ENCODE results near the gene CLASP1. TPM values are rescaled to one million over a fixed set of nuclear protein-coding genes. Genes with fewer than 3 reads are reported as not detected.

Gene CLASP1
- total and polyA plus RNA-seq, 4 donors, result 7.5 to 50.0 (median 21.9) TPM

DNA sequence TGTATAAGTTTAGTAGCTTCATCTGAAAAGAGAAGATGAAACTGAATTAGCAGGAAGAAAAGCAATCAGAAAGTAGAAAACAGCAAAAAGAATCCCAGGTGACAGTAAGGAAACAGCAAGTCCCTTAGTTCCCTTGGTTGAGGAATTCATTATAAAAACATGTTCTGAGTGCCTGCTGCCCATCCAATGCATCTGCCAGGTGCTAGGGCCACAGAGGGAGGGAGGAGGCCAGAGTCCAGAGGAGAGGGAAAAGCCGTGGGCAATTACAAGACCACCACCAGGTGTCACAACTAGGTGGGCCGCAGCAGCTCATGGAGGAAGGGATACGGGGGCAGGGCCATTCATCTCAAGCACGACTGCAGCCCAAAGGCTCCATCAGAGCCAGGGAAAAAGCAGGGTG lies 308.3 kb downstream of the CLASP1 start:
- Histone ChIP-seq H3K4me1 (ENCODE audit: control insufficient read depth in 4 of 4, insufficient read depth in 4 of 4, low read length in 3 of 4) (no peaks in the 10 kb centered on the region), H3K27me3 (ENCODE audit: control insufficient read depth in 4 of 4, insufficient read depth in 4 of 4, low read length in 3 of 4) (no peaks in the 10 kb centered on the region), H3K27ac (ENCODE audit: low read depth in 1 of 2, low read length in 2 of 2) (no peak overlapping the region), H3K36me3 (ENCODE audit: control insufficient read depth in 4 of 4, insufficient read depth in 3 of 4, low read depth in 1 of 4, low read length in 3 of 4) (peaks cover 7 to 42% (median 28%) of the 10 kb centered on the region in 4 donors), H3K9ac (ENCODE audit: low read depth in 1 of 2, low read length in 2 of 2) (no peak overlapping the region), H3K4me3 (ENCODE audit: low read depth in 1 of 3, low read length in 3 of 3) (no peak overlapping the region), H3K9me3 (ENCODE audit: control insufficient read depth in 4 of 4, low read length in 3 of 4) (no peaks in the 10 kb centered on the region)
- DNase-seq (ENCODE audit: low spot score), result no peak
- no peak for TF ChIP-seq RXRA (IDR thresholded peaks at IDR 0.05)
- TF ChIP-seq, protein P1, sequence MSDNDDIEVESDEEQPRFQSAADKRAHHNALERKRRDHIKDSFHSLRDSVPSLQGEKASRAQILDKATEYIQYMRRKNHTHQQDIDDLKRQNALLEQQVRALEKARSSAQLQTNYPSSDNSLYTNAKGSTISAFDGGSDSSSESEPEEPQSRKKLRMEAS (IDR thresholded peaks at IDR 0.05), result no peak
- TF ChIP-seq, protein P2, sequence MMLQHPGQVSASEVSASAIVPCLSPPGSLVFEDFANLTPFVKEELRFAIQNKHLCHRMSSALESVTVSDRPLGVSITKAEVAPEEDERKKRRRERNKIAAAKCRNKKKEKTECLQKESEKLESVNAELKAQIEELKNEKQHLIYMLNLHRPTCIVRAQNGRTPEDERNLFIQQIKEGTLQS (IDR thresholded peaks at IDR 0.05), result no peak
- TF ChIP-seq FOXA2 (IDR thresholded peaks at IDR 0.05), result no peak
- TF ChIP-seq EGR1 (IDR thresholded peaks at IDR 0.05; ENCODE audit: low read depth in 2 of 2), result no peak
- no peak for TF ChIP-seq NR2F2 (IDR thresholded peaks at IDR 0.05)
- no peak for TF ChIP-seq RAD21 (IDR thresholded peaks at IDR 0.05)
- TF ChIP-seq, protein P3, sequence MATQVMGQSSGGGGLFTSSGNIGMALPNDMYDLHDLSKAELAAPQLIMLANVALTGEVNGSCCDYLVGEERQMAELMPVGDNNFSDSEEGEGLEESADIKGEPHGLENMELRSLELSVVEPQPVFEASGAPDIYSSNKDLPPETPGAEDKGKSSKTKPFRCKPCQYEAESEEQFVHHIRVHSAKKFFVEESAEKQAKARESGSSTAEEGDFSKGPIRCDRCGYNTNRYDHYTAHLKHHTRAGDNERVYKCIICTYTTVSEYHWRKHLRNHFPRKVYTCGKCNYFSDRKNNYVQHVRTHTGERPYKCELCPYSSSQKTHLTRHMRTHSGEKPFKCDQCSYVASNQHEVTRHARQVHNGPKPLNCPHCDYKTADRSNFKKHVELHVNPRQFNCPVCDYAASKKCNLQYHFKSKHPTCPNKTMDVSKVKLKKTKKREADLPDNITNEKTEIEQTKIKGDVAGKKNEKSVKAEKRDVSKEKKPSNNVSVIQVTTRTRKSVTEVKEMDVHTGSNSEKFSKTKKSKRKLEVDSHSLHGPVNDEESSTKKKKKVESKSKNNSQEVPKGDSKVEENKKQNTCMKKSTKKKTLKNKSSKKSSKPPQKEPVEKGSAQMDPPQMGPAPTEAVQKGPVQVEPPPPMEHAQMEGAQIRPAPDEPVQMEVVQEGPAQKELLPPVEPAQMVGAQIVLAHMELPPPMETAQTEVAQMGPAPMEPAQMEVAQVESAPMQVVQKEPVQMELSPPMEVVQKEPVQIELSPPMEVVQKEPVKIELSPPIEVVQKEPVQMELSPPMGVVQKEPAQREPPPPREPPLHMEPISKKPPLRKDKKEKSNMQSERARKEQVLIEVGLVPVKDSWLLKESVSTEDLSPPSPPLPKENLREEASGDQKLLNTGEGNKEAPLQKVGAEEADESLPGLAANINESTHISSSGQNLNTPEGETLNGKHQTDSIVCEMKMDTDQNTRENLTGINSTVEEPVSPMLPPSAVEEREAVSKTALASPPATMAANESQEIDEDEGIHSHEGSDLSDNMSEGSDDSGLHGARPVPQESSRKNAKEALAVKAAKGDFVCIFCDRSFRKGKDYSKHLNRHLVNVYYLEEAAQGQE (IDR thresholded peaks at IDR 0.05), result no peak
- TF ChIP-seq, protein P4, sequence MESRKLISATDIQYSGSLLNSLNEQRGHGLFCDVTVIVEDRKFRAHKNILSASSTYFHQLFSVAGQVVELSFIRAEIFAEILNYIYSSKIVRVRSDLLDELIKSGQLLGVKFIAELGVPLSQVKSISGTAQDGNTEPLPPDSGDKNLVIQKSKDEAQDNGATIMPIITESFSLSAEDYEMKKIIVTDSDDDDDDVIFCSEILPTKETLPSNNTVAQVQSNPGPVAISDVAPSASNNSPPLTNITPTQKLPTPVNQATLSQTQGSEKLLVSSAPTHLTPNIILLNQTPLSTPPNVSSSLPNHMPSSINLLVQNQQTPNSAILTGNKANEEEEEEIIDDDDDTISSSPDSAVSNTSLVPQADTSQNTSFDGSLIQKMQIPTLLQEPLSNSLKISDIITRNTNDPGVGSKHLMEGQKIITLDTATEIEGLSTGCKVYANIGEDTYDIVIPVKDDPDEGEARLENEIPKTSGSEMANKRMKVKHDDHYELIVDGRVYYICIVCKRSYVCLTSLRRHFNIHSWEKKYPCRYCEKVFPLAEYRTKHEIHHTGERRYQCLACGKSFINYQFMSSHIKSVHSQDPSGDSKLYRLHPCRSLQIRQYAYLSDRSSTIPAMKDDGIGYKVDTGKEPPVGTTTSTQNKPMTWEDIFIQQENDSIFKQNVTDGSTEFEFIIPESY (IDR thresholded peaks at IDR 0.05), result no peak
- TF ChIP-seq, protein P5, sequence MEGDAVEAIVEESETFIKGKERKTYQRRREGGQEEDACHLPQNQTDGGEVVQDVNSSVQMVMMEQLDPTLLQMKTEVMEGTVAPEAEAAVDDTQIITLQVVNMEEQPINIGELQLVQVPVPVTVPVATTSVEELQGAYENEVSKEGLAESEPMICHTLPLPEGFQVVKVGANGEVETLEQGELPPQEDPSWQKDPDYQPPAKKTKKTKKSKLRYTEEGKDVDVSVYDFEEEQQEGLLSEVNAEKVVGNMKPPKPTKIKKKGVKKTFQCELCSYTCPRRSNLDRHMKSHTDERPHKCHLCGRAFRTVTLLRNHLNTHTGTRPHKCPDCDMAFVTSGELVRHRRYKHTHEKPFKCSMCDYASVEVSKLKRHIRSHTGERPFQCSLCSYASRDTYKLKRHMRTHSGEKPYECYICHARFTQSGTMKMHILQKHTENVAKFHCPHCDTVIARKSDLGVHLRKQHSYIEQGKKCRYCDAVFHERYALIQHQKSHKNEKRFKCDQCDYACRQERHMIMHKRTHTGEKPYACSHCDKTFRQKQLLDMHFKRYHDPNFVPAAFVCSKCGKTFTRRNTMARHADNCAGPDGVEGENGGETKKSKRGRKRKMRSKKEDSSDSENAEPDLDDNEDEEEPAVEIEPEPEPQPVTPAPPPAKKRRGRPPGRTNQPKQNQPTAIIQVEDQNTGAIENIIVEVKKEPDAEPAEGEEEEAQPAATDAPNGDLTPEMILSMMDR (IDR thresholded peaks at IDR 0.05; ENCODE audit: low read depth, low read length, missing input control), result no peak
- no peak for TF ChIP-seq HNF4A (conservative IDR thresholded peaks at IDR 0.05)
- WGBS, result 91% methylated on average over 4 of the region's 4 CpGs

- H3K4me1 ChIP-seq (ENCODE audit: control insufficient read depth in 4 of 4, insufficient read depth in 4 of 4, low read length in 3 of 4), result peaks cover 0 to 8% (median 4%) of the 10 kb centered on the region in 4 donors
- no peak for TF ChIP-seq JUND (IDR thresholded peaks at IDR 0.05)
- TF ChIP-seq FOXA2 (IDR thresholded peaks at IDR 0.05), result no peak
- TF ChIP-seq, protein P4 (IDR thresholded peaks at IDR 0.05), result no peak
- TF ChIP-seq, protein P2 (IDR thresholded peaks at IDR 0.05), result no peak
- TF ChIP-seq SP1 (IDR thresholded peaks at IDR 0.05), result no peak
- no peak for TF ChIP-seq FOXA1 (IDR thresholded peaks at IDR 0.05)
- no peak for TF ChIP-seq RAD21 (IDR thresholded peaks at IDR 0.05)
- no peak for TF ChIP-seq HNF4A (conservative IDR thresholded peaks at IDR 0.05)
- no peak for TF ChIP-seq GABPA (IDR thresholded peaks at IDR 0.05 in 1 of 2, conservative IDR thresholded peaks at IDR 0.05 in 1 of 2)
- no peak for TF ChIP-seq NR2F2 (IDR thresholded peaks at IDR 0.05)
- TF ChIP-seq EGR1 (IDR thresholded peaks at IDR 0.05; ENCODE audit: low read depth in 2 of 2), result no peak
- TF ChIP-seq, protein P3 (IDR thresholded peaks at IDR 0.05), result no peak
- TF ChIP-seq HNF4G (IDR thresholded peaks at IDR 0.05), result no peak
- no peak for TF ChIP-seq RXRA (IDR thresholded peaks at IDR 0.05)
- TF ChIP-seq TAF1 (conservative IDR thresholded peaks at IDR 0.05), result no peak
- no peak for TF ChIP-seq YY1 (IDR thresholded peaks at IDR 0.05)
These were observed 311.0 kb downstream of the CLASP1 start for GRCh38 chr2:121338281-121338680.

More at GRCh38 chr2:121338281-121338680, 311.0 kb downstream of the CLASP1 start:
- no peak for DNase-seq (ENCODE audit: low spot score)
- 93% methylated on average over 20 of the region's 20 CpGs for WGBS
- Histone ChIP-seq H3K9ac (ENCODE audit: low read depth in 1 of 2, low read length in 2 of 2) (no peak overlapping the region), H3K27me3 (ENCODE audit: control insufficient read depth in 4 of 4, insufficient read depth in 4 of 4, low read length in 3 of 4) (no peaks in the 10 kb centered on the region), H3K36me3 (ENCODE audit: control insufficient read depth in 4 of 4, insufficient read depth in 3 of 4, low read depth in 1 of 4, low read length in 3 of 4) (peaks cover 5 to 26% (median 22%) of the 10 kb centered on the region in 4 donors), H3K9me3 (ENCODE audit: control insufficient read depth in 4 of 4, low read length in 3 of 4) (no peaks in the 10 kb centered on the region), H3K4me3 (ENCODE audit: low read depth in 1 of 3, low read length in 3 of 3) (no peak overlapping the region), H3K27ac (ENCODE audit: low read depth in 1 of 2, low read length in 2 of 2) (no peak overlapping the region)
